Colon (tissue), 2 donors: ENCODE measurements around the gene IPO13.

ENCODE experiments used
- FAIRE-seq: peaks from 2 replicates; lab custom pipeline; 2012; peaks lifted over from hg19 to GRCh38; lab: Jason Lieb, UNC
- donor health status: control.
- donor health status: control.

The IPO13 gene

DNA sequence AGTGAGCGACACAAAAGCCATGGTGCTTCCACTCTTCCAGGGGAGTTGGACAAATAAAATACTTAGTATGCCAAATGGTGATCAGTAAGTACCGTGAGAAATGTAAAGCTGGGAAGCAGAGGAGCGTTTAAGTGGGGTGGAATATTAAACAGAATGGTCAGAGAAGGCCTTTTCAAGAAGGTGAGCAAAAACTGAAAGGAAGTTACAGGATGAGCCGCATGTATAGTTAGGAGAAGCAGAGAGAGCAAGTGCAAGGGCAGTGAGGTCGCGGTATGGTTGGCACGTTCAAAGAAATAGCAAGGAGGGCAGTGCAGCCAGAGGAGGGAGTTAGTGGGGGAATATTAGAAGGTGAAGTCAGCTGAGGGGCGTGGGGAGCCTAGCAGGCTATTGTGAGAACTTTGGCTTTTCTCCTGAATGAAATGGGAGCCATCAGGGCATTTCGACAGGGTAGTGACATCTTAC, 27.3 kb downstream of the IPO13 start:
- no peak for FAIRE-seq

DNA sequence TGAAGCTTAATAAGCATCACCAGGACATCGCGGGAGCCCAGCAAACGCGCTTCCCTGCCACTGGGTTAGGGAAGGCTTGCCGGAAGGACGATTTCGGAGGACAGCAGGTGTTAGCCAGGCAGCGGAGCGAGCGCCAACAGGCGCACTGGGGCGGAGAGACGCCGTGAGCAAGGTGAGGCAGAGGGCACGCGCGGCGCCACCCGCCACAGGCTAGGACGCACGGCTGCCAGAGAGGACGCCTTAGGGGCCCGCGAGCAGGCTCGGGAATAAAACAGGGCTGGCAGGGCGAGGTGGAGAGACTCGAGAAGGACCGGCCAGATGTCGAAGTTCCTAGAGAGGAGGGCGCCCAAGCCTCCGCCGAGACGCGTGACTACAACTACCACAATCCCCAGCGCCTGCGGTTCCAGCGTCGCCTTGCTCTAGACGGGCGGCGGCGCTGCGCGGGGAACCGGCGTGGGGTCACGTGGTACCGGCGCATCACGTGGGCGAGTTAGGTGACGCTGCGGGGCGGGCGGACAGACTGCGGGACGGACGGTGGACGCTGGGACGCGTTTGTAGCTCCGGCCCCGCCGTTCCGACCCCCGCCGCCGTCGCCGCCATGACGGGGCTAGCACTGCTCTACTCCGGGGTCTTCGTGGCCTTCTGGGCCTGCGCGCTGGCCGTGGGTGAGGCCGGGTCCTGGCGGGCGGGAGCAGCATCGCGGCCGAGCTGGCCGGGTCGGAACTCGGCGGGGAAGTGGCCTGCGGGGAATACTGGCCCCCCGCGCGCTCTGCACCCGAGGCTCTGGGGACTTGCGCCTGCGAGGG, 27.9 kb downstream of the IPO13 start, which contains the start of gene ATP6V0B:
TSS of gene ATP6V0B (plus strand) at position 518 of the 806 bp plus-strand sequence. CDS start at position 599, 81 bp downstream.
- no peak for FAIRE-seq

DNA sequence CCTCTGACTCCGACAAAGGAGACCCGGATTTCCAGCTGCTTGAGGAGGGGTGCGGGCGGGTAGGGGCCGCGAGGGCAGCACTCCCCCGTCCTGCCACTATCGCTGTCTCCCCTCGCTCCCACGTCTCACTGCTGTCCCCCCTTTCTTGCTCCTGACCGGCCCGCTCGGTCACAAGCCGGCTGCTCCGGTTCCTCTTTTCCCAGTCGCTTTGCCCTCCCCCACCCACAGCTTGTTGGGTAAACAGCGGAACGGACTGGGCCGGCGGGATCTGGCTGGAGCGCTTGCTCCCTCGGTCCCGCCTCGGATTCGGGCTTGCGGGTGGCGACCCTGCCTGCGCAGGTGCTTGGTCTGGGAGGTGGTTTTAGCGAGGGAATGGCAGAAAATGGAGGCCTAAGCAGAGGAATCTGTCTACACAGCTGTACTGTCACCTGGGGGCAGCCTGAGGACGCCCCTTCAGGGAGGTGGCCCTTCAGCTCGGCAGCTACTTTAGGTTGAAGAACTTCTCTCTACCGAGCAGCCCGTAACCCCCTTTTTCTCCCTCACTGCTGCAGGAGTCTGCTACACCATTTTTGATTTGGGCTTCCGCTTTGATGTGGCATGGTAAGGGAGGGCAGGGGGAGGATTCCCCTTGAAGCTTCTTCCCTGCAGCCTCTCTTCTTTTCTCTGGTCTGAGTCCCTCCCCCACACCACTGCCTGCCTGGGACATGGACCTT, 28.7 kb downstream of the IPO13 start:
- FAIRE-seq = no peak

DNA sequence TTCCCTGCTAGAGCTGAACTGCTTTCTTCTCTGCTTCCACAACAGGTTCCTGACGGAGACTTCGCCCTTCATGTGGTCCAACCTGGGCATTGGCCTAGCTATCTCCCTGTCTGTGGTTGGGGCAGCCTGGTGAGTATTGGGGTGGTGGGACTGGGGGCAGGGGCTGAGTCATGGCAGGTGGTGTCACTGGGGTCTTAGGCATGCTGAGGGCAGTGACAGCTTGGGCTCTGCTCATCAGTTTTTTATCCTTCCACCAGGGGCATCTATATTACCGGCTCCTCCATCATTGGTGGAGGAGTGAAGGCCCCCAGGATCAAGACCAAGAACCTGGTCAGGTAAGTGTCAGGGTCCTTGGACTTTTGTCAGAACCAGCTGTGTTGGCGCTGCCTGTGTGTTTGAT, 29.3 kb downstream of the IPO13 start:
- FAIRE-seq = no peak

DNA sequence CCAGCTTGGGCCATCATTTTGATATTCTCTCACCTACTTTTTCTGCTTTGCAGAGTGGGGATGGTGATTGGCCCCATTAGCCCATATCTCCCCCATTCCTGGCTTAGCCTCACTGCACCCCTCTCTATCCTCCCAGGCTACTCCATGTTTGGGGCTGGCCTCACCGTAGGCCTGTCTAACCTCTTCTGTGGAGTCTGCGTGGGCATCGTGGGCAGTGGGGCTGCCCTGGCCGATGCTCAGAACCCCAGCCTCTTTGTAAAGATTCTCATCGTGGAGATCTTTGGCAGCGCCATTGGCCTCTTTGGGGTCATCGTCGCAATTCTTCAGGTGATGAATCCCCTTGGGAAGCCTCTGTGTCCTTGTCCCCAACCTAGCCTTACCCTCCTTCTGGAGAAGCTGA, 30.1 kb downstream of the IPO13 start:
- no peak for FAIRE-seq

DNA sequence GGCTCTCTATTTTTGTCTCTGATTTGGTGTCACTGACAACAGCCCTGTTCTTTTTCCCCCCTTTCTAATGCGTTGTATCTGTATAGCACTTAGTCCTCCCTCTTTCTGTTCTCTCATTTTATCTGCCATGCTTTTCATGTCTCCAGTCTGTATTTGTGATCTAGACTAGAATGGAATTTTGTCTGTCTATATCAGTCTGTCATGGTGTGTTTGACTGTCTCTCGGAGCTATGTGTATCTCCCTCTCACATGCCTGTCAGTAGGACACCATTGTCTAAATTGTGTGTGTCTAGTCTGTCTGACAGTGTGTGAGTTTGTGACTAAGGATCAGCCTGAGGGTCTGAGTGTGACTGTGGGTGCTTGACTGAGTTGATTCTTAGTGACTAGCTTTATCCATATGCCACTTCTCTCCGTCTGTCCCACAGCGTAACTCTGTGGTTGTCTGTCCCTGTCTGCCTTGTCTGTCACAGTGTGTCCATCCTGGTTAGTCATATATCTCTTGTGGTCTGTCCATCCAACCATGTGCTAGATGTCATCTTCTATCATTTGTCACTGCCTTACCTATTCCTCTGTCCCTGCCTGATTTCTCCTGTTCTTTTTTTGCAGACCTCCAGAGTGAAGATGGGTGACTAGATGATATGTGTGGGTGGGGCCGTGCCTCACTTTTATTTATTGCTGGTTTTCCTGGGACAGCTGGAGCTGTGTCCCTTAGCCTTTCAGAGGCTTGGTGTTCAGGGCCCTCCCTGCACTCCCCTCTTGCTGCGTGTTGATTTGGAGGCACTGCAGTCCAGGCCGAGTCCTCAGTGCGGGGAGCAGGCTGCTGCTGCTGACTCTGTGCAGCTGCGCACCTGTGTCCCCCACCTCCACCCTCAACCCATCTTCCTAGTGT, 30.9 kb downstream of the IPO13 start:
- no peak for FAIRE-seq

DNA sequence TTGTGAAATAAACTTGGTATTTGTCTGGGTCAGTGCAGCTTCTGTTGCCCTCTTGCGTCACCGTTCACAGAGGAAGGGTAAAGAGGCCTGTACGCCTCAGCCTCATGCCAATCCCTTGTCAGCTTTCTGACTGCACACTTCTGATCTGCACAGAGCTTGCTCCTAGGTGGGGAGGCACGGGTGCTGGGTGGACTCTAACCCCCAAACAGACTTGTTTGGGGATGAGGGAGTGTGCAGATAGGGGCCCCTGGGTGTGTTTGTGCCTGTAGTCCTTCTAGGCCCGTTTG, 31.5 kb downstream of the IPO13 start:
- FAIRE-seq = no peak

DNA sequence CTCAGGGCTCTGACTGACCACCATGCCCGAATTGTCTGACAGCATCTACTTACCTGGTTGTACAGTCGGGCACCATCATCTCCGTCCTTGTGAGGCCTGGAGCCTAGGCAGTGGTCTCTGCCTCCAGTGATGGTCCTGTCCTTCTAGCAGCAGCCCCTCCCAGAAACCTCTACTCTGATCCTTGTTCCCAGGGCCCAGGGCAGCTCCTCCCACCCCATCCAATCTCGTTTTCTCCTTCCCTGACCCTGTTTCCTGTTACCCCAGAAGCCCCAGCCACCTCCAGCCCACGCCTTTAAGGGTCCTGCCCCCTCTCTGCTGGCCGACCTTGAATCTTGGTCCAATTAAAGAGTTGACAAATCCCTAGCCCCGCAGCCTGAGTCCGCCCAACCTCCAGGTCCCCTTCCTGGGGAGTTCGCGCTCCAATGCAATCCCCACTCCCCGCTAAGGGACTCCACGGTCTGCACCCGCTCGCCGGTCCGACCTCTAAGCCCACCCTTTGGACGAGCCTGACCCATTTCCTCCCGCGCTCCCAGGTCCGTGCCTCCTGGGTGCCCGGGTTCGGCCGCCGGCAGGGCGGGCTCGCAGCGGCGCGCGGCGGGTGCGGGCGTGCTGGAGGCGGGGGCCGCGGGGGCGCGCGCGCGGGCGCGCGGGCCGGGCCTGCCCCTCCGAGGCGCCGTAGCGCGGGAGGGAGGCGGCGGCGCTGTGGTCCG, 32.0 kb downstream of the IPO13 start, which contains the start of gene B4GALT2:
TSS of gene B4GALT2 (plus strand) at position 660 of the 710 bp plus-strand sequence. CDS start 1,951 bp downstream, outside the sequence.
- no peak for FAIRE-seq

DNA sequence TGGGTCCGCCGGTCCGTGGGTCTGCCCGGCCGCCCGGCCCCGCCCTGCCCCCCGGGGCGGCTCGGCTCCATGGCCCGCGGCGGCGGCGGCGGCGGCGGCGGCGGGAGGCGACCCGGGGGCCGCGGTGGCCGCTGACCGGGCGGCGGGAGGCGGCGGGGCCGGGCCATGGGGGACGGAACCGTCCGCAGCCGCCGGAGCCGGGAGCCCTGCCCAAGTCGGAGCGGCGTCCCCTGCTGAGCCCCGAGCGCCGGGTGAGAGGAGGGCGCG, 32.4 kb downstream of the IPO13 start:
- no peak for FAIRE-seq

DNA sequence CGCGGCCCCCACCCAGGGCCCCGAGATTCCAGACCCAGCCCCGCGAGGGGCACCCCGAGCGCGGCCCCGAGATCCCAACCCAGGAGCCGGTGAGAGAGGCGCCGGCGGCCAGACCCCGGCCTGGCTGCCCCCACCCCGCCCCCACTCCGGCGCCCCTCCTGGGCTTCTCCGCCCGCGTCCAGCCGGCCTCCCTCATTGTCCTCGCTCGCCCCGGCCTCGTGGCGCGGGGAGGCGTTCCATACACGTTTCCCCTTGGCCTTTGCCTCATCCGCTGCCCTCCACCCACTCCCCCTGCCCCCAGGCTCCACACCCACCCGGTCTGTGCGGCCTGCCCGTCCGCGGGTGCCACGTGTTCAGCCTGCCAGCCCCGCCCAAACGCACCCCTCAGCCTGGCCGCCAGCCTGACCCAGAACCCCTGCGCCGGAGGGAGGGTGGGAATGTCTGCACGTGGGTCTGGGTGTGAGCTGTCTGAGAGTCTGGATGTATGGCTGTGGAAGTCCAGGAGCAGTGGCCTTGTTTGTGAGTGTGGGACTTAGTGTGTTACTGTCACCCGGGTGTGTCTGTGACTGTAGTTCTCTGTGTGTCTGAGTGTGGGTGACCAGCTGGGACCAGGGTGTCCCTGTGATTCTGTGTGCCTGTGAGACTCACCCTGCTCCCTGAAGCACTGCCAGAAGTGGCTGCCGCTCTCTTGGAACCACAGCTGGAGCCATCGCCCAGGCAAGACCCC, 32.9 kb downstream of the IPO13 start:
- no peak for FAIRE-seq

DNA sequence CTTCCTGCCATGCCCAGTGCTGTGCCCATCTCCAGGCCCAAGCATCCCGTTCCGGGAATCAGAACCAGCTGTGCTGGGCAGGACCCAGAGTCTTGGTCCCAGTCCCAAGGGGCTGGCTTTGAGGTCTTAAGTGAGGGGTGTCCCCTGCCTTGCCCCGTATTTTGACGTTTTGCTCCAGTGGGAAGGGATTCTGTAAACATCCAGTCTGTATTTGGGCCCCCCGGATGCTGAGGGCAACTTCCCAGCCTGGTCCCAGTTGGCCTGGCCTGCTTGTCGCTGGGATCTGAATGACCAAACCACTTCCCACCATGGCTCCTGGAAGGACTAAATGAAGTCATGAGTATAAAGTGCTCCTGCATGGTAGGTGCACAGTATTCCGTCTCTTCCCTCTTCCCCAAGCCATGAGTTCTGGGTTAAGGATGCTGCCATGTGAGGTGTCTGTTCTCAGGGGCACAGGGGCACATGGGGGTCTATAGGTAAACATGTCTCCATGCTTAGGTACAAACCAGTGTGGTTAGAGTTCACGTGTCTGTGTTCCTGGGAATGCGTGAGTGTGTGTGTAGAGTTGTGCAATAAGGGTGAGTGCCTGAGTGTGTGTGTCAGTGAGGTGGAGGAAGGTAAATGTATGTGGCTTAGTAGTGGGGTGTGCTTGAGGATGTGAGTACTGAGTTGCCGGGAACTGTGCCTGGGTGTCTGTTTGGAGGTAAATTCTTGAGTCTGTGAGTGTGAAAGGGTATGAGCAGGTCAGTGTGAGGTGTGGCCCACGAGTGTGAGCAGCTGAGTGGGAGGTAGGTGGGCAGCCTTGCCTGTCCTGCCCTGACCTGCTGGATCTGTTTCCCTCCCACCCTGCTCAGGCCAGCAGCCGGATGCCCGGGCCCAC, 33.7 kb downstream of the IPO13 start:
- FAIRE-seq = no peak

DNA sequence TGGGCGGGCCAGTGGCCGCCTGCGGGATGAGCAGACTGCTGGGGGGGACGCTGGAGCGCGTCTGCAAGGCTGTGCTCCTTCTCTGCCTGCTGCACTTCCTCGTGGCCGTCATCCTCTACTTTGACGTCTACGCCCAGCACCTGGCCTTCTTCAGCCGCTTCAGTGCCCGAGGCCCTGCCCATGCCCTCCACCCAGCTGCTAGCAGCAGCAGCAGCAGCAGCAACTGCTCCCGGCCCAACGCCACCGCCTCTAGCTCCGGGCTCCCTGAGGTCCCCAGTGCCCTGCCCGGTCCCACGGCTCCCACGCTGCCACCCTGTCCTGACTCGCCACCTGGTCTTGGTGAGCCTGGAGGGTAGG, 34.4 kb downstream of the IPO13 start:
- no peak for FAIRE-seq

DNA sequence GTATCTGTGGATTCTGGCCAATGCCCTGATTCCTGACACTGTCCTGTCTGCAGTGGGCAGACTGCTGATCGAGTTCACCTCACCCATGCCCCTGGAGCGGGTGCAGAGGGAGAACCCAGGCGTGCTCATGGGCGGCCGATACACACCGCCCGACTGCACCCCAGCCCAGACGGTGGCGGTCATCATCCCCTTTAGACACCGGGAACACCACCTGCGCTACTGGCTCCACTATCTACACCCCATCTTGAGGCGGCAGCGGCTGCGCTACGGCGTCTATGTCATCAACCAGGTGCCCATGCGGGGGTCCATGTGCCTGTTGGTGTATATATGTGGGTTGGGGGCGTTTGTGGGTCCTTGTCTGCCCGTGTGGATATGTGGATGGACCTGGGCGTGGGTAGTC, 34.9 kb downstream of the IPO13 start:
- no peak for FAIRE-seq

DNA sequence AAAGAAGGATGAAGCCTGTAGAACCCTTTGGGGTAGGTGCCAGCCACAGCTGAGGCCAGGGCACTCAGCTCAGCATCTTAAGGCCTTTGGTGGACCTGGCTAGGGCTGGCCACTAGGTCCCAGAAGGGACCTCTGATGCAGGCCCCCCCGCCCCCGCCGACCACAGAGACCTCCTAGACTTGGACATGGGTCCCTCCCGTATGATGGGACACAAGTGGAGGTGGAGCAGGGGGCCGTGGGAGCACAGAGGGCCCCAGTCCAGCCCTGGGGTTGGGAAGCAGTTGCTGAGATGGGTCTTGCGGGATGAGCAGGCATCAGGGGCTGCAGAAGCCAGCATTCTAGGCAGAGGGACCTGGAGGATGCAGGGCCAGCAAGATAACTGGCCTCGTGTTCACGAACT, 35.5 kb downstream of the IPO13 start:
- no peak for FAIRE-seq

DNA sequence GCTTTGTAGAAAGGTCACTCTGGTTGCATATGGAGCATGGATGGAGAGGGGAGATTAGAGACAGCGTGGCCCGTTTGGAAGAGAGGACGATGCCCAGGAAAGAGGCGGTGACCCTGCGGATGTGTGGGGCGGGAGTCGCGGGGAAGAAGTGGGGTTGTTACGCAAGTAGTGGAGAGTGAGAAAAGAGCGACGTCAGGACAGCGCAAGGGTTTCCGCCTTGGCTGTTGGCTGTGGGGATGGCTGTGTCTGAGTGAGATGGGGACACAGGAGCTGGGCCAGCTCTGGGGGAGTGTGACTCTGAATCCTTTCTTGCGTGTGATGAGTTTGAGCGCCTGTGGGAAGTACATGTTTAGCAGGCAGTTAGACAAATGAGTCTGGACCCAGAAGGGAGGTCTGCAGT, 36.1 kb downstream of the IPO13 start:
- no peak for FAIRE-seq

DNA sequence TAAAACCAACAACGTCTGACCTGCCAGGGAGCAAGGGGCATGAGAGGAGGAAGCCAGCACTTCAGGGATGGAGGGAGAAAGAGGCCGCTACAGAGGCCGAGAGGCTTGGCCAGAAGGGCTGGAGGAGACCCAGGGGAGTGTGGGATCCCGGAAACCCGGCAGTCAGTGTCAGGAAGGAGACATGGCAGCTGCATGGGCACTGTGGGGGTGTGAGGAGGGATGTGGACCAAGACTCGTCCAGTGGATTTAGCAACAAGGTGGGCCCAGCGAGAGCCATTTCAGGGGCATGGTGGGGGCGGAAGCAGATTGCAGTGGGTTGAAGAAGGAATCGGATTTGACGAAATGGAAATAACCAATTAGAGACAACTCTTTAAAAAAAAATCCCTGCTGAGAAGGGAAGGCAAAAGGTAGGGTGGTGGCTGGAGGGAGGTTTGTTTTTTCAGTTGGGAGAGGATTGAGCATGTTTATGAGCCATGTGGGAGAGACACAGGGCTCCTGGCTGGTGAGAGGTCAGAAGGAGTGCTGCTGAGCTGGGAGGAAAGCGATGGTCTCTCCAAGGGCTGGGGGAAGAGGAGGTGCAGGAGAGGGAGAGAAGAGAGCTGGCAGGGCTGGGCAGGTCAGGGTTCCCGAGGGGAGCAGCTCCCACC, 36.6 kb downstream of the IPO13 start:
- no peak for FAIRE-seq

DNA sequence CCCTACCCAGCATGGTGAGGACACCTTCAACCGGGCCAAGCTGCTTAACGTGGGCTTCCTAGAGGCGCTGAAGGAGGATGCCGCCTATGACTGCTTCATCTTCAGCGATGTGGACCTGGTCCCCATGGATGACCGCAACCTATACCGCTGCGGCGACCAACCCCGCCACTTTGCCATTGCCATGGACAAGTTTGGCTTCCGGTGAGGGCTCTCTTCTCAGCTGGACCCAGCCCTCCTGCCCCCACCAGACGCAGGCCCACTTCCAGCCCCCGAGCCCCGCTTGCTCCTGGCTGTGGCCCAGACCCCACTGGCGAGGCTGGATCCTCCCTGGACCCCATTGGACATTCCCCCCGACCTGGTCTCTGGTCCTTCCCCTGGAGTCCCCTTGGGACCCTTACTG, 38.1 kb downstream of the IPO13 start:
- FAIRE-seq = no peak

DNA sequence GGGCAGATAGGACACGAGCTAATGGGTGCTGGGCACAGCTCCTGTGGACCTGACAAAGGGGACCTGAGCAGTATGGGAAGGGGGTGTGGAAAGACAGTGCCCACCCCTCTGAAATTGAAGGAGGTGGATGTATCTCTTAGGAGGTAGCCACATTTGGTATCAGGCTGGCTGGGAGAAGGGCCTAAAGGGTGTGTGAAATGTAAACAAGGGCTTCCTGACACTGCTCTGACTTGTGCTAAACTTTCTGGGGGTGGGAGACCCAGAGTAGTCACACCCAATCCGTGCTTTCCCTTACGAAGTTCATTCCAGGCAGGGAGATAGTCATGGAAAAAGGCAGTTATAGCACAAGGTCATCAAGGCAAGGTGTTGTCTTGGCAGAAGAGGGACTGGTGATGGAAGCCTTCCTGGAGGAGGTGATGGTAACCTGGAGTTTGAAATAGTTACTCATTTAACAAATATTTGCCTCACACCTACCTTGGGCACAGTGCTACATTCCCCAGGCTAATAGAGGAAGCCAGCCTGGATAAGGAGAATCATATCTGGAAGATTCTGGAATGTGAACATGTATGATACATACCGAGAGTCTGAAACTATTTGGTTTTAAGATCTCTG, 39.3 kb downstream of the IPO13 start:
- FAIRE-seq = no peak

DNA sequence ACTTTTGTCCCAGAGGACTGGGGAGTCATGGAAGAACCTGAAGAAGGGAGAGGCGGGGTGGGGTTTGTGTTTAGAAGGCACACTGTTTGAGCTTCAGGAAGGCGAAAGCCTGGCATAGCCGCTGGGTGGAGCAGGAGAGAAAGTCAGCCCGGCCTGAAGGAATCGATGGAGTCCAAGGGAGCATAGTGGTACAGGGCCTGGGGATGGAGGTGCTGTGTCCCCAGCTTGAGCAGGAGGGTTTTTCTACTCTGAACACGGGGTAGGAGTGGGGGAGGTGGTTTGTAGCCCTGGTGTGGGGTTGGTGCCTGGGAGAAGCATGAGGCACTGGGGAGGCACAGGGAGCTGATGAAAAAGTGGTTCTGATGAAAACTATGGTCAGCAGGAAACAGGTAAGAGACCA, 40.0 kb downstream of the IPO13 start:
- FAIRE-seq = no peak
